HL-60 (cell line): ENCODE data around the gene POLG2.

Experiments
- CTCF ChIP-seq: IDR thresholded peaks from one replicate; pipeline ENCODE4 v1.5.1; 2011; ENCODE audit warnings: low read length, control low read depth, inconsistent platforms; ENCODE audit not compliant: insufficient read depth
- GABPA ChIP-seq: IDR thresholded peaks from 2 replicates; pipeline ENCODE4 v1.6.1; 2012; ENCODE audit warnings: low read depth
- POLR2AphosphoS5 ChIP-seq: IDR thresholded peaks from 2 replicates; pipeline ENCODE4 v1.6.1; 2012; ENCODE audit warnings: low read depth
- REST ChIP-seq: IDR thresholded peaks from 2 replicates; pipeline ENCODE4 v1.6.1; 2012; ENCODE audit warnings: low read depth; ENCODE audit not compliant: insufficient replicate concordance
- SPI1 ChIP-seq: IDR thresholded peaks from 2 replicates; pipeline ENCODE4 v1.6.1; 2012; ENCODE audit warnings: low read depth, mild to moderate bottlenecking, borderline replicate concordance

GRCh38 chr17:64428406-64428805 lies 68.4 kb downstream of the POLG2 start:
- TF ChIP-seq POLR2AphosphoS5: no peak
- TF ChIP-seq REST: no peak
- TF ChIP-seq GABPA: no peak
- no peak for TF ChIP-seq CTCF
- no peak for TF ChIP-seq SPI1
